ENCODE data around the gene CEP78. TPM values are rescaled to one million over a fixed set of nuclear protein-coding genes. Genes with fewer than 3 reads are reported as not detected.

Gene CEP78
- total RNA-seq, 1 donor from 2014 or later: 29.7 TPM

GRCh38 chr9:78252616-78253015, 16.7 kb downstream of the CEP78 start:
- no peaks in the 10 kb centered on the region for H3K27me3 Mint-ChIP-seq (ENCODE audit: unreplicated experiment)
- H3K9me3 Mint-ChIP-seq (ENCODE audit: unreplicated experiment): no peaks in the 10 kb centered on the region
- no peaks in the 10 kb centered on the region for H3K36me3 Mint-ChIP-seq (ENCODE audit: unreplicated experiment)
- TF ChIP-seq CTCF (IDR thresholded peaks at IDR 0.05; ENCODE audit: partially characterized antibody, unreplicated experiment): no peak
- no peaks in the 10 kb centered on the region for H3K4me1 Mint-ChIP-seq (ENCODE audit: low read depth, unreplicated experiment)
- no peak overlapping the region for H3K27ac Mint-ChIP-seq (ENCODE audit: unreplicated experiment)
- no peak for DNase-seq
- H3K4me3 Mint-ChIP-seq (ENCODE audit: unreplicated experiment): no peak overlapping the region

- no peaks in the 10 kb centered on the region for H3K27me3 Mint-ChIP-seq (ENCODE audit: unreplicated experiment)
- no peak for DNase-seq
- no peaks in the 10 kb centered on the region for H3K9me3 Mint-ChIP-seq (ENCODE audit: unreplicated experiment)
- H3K36me3 Mint-ChIP-seq (ENCODE audit: unreplicated experiment): no peaks in the 10 kb centered on the region
- TF ChIP-seq CTCF (IDR thresholded peaks at IDR 0.05; ENCODE audit: partially characterized antibody, unreplicated experiment): no peak
- H3K4me3 Mint-ChIP-seq (ENCODE audit: unreplicated experiment): no peak overlapping the region
- no peak overlapping the region for H3K27ac Mint-ChIP-seq (ENCODE audit: unreplicated experiment)
- no peaks in the 10 kb centered on the region for H3K4me1 Mint-ChIP-seq (ENCODE audit: low read depth, unreplicated experiment)
These were observed 17.4 kb downstream of the CEP78 start for GRCh38 chr9:78253285-78253684.

GRCh38 chr9:78261403-78262001, 25.6 kb downstream of the CEP78 start:
- Mint-ChIP-seq H3K4me1 (ENCODE audit: low read depth, unreplicated experiment) (no peaks in the 10 kb centered on the region), H3K4me3 (ENCODE audit: unreplicated experiment) (no peak overlapping the region), H3K36me3 (ENCODE audit: unreplicated experiment) (no peaks in the 10 kb centered on the region), H3K27me3 (ENCODE audit: unreplicated experiment) (no peaks in the 10 kb centered on the region), H3K27ac (ENCODE audit: unreplicated experiment) (no peak overlapping the region), H3K9me3 (ENCODE audit: unreplicated experiment) (no peaks in the 10 kb centered on the region)
- no peak for DNase-seq
- TF ChIP-seq CTCF (IDR thresholded peaks at IDR 0.05; ENCODE audit: partially characterized antibody, unreplicated experiment): peak; percentile 90

GRCh38 chr9:78262655-78263054, 26.8 kb downstream of the CEP78 start:
- no peaks in the 10 kb centered on the region for H3K9me3 Mint-ChIP-seq (ENCODE audit: unreplicated experiment)
- no peak for TF ChIP-seq CTCF (IDR thresholded peaks at IDR 0.05; ENCODE audit: partially characterized antibody, unreplicated experiment)
- no peaks in the 10 kb centered on the region for H3K4me1 Mint-ChIP-seq (ENCODE audit: low read depth, unreplicated experiment)
- no peak overlapping the region for H3K27ac Mint-ChIP-seq (ENCODE audit: unreplicated experiment)
- H3K4me3 Mint-ChIP-seq (ENCODE audit: unreplicated experiment): no peak overlapping the region
- H3K36me3 Mint-ChIP-seq (ENCODE audit: unreplicated experiment): peaks cover 2% of the 10 kb centered on the region
- DNase-seq: no peak
- H3K27me3 Mint-ChIP-seq (ENCODE audit: unreplicated experiment): no peaks in the 10 kb centered on the region

GRCh38 chr9:78267889-78268288, 32.0 kb downstream of the CEP78 start:
- TF ChIP-seq CTCF (IDR thresholded peaks at IDR 0.05; ENCODE audit: partially characterized antibody, unreplicated experiment): no peak
- no peak for DNase-seq

More at GRCh38 chr9:78267889-78268288, 32.0 kb downstream of the CEP78 start:
- Mint-ChIP-seq H3K27me3 (ENCODE audit: unreplicated experiment) (no peaks in the 10 kb centered on the region), H3K4me3 (ENCODE audit: unreplicated experiment) (no peak overlapping the region), H3K4me1 (ENCODE audit: low read depth, unreplicated experiment) (peaks cover 2% of the 10 kb centered on the region), H3K36me3 (ENCODE audit: unreplicated experiment) (peaks cover 7% of the 10 kb centered on the region), H3K27ac (ENCODE audit: unreplicated experiment) (no peak overlapping the region), H3K9me3 (ENCODE audit: unreplicated experiment) (no peaks in the 10 kb centered on the region)
